Naive thymus-derived CD4-positive, alpha-beta T cell (primary cell): Measurements from ENCODE around the gene IFNLR1. TPM values are rescaled to one million over a fixed set of nuclear protein-coding genes. Genes with fewer than 3 reads are reported as not detected.
A peak's percentile ranks its signal among the peaks of the same experiment; 100 is the strongest.

Experiments
- ATAC-seq: fragments of 150-1000 bp; cut with Tn5 transposase; 2 replicates; pipeline ENCODE4 v1.10.0; 2021; ENCODE audit warnings: mild to moderate bottlenecking, moderate library complexity
- CTCF ChIA-PET: fragments of 350-600 bp; sonication (Branson Sonifier 250); formaldehyde crosslinking; loops from one replicate; lab custom pipeline; 2021; ENCODE audit warnings: antibody characterized with exemption; lab: Charles Lee
- POLR2A ChIA-PET: fragments of 350-600 bp; sonication (Branson Sonifier 250); formaldehyde crosslinking; loops from one replicate; lab custom pipeline; 2021; ENCODE audit warnings: antibody characterized with exemption, inconsistent platforms; lab: Charles Lee
- DNase-seq, 9 donors: peaks; one replicate each; pipeline versions ENCODE4 v3.0.0 to v3.0.0-alpha.2; 2020 to 2022; ENCODE audit warnings: mixed read lengths in 1 of 9
- H3K27ac ChIP-seq: one replicate; pipeline ENCODE4 v1.7.0; 2013; ENCODE audit warnings: mild to moderate bottlenecking, low read depth, low read length, moderate library complexity
- H3K27me3 ChIP-seq, 2 donors: one replicate each; pipeline ENCODE4 v1.7.0; 2013; ENCODE audit warnings: low read length in 2 of 2, mild to moderate bottlenecking in 2 of 2, moderate library complexity in 2 of 2; ENCODE audit not compliant: control insufficient read depth in 2 of 2, insufficient read depth in 2 of 2
- H3K36me3 ChIP-seq, 3 experiments: 1 replicate in 2 of 3; 2 replicates in 1 of 3; pipeline ENCODE4 v1.7.0; 2013; ENCODE audit warnings: low read length in 3 of 3, mild to moderate bottlenecking in 3 of 3, moderate library complexity in 1 of 3; ENCODE audit not compliant: insufficient read depth in 3 of 3, control insufficient read depth in 2 of 3
- H3K4me1 ChIP-seq, 2 donors: one replicate each; pipeline ENCODE4 v1.7.0; 2013; ENCODE audit warnings: low read length in 2 of 2, mild to moderate bottlenecking in 2 of 2, moderate library complexity in 1 of 2; ENCODE audit not compliant: control insufficient read depth in 2 of 2, insufficient read depth in 2 of 2
- H3K4me3 ChIP-seq: 2 replicates; pipeline ENCODE4 v1.7.0; 2013; ENCODE audit warnings: mild to moderate bottlenecking, low read length
- H3K9me3 ChIP-seq, 3 experiments: 1 replicate in 2 of 3; 2 replicates in 1 of 3; pipeline ENCODE4 v1.7.0; 2013; ENCODE audit warnings: low read length in 3 of 3; ENCODE audit not compliant: control insufficient read depth in 2 of 3
- H3K27ac Mint-ChIP-seq, 9 donors: one replicate each; pipeline ENCODE4 v1.8.0; 2020 to 2022; ENCODE audit warnings: mixed read lengths in 9 of 9, mild to moderate bottlenecking in 8 of 9, moderate library complexity in 5 of 9, inconsistent platforms in 2 of 9
- H3K27me3 Mint-ChIP-seq, 5 donors: one replicate each; pipeline ENCODE4 v1.8.0; 2021 to 2022; ENCODE audit warnings: mixed read lengths in 5 of 5, mild to moderate bottlenecking in 1 of 5
- H3K36me3 Mint-ChIP-seq, 5 donors: one replicate each; pipeline ENCODE4 v1.8.0; 2020 to 2022; ENCODE audit warnings: mixed read lengths in 5 of 5, mild to moderate bottlenecking in 3 of 5, inconsistent platforms in 1 of 5
- H3K4me1 Mint-ChIP-seq, 7 donors: one replicate each; pipeline ENCODE4 v1.8.0; 2020 to 2022; ENCODE audit warnings: mixed read lengths in 7 of 7, mild to moderate bottlenecking in 3 of 7, inconsistent platforms in 1 of 7
- H3K4me3 Mint-ChIP-seq, 10 donors: one replicate each; pipeline ENCODE4 v1.8.0; 2020 to 2022; ENCODE audit warnings: mild to moderate bottlenecking in 10 of 10, mixed read lengths in 10 of 10, moderate library complexity in 6 of 10, inconsistent platforms in 2 of 10
- H3K9me3 Mint-ChIP-seq, 11 donors: one replicate each; pipeline ENCODE4 v1.8.0; 2020 to 2022; ENCODE audit warnings: mixed read lengths in 11 of 11, mild to moderate bottlenecking in 4 of 11, inconsistent platforms in 1 of 11, moderate library complexity in 1 of 11
- intact Hi-C, 2 donors: fragments of 100-400 bp; cut with micrococcal nuclease; formaldehyde crosslinking; loops; one replicate each; pipeline ENCODE4 v1.15.1; 2023
- polyA plus RNA-seq, 2 donors: library from polyadenylated mRNA; unstranded; fragments of 300-500 nt; fragmentation: Illumina TruSeq; gene quantifications; one replicate each; pipeline ENCODE4 v1.2.3, GENCODE V29; 2021
- total RNA-seq, 6 experiments: library from RNA in 5 of 6; stranded (reverse) in 5 of 6; gene quantifications; 1 replicate in 5 of 6; 2 replicates in 1 of 6; pipeline ENCODE4 v1.2.3 and lab custom pipeline; 2021 to 2026

The IFNLR1 gene
- total and polyA plus RNA-seq, 7 experiments from 2014 or later = 0.08 to 3.9 (median 1.5) TPM

DNA sequence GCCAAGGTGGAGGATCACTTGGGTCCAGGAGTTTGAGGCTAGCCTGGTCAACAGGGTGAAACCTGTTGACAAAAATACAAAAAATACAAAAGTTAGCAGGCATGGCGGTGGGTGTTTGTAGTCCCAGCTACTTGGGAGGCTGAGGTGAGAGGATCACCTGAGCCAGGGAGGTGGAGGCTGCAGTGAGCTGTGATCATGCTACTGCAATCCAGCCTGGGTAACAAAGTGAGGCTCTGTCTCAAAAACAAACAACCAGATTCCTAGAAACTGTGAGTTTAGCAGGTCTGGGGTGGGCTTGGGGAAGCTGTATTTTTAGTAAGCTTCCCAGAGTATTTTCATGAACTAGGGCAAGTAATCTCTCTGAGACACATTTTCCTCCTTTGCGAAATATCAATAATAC, 70.0 kb downstream of the IFNLR1 start:
- peaks cover 0 to 11% (median 5%) of the 10 kb centered on the region in 7 donors for H3K4me1 Mint-ChIP-seq
- intact Hi-C loops = no loop called here
- ChIA-PET CTCF (no interaction called here), POLR2A (no interaction called here)
- no peaks in the 10 kb centered on the region for H3K4me1 ChIP-seq
- peaks cover 4 to 30% (median 18%) of the 10 kb centered on the region in 5 donors for H3K27me3 Mint-ChIP-seq
- no peaks in the 10 kb centered on the region for H3K9me3 ChIP-seq
- H3K36me3 ChIP-seq = no peaks in the 10 kb centered on the region
- no peaks in the 10 kb centered on the region for H3K36me3 Mint-ChIP-seq
- H3K27ac ChIP-seq = no peak overlapping the region
- no peak overlapping the region for H3K27ac Mint-ChIP-seq
- no peak overlapping the region for H3K4me3 Mint-ChIP-seq
- ATAC-seq = no peak
- H3K9me3 Mint-ChIP-seq = no peaks in the 10 kb centered on the region
- no peaks in the 10 kb centered on the region for H3K27me3 ChIP-seq
- H3K4me3 ChIP-seq = no peak overlapping the region
- no peak for DNase-seq

DNA sequence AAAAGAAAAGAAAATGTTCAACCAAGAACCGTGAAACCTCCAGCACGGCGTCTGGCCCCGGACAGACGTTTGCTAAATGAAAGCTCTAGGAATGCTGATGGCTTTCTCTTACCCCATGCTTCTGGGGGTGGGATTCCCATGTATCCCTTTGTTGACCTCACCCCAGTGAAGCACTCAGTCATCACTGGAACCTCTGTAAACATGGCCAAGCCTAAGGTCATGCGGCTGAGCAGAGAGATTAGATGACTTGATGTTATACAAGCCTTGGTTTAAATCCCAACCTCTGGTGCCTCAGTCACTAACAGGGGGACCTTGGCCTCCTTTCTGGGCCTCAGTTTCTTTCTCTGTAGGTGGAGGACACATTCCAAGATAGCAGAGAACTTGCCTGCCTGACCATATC, 72.3 kb downstream of the IFNLR1 start:
- no peak overlapping the region for H3K4me3 Mint-ChIP-seq
- ATAC-seq = no peak
- no peaks in the 10 kb centered on the region for H3K9me3 Mint-ChIP-seq
- Histone ChIP-seq H3K36me3 (no peaks in the 10 kb centered on the region), H3K4me1 (no peaks in the 10 kb centered on the region), H3K27ac (no peak overlapping the region), H3K27me3 (no peaks in the 10 kb centered on the region), H3K9me3 (no peaks in the 10 kb centered on the region), H3K4me3 (no peak overlapping the region)
- ChIA-PET CTCF (interaction anchor here (0.7 kb wide), 1 partner anchor 14 kb away, joined by 3 read pairs; no protein-coding TSS in a partner anchor), POLR2A (no interaction called here)
- H3K27ac Mint-ChIP-seq = no peak overlapping the region
- H3K4me1 Mint-ChIP-seq = peaks cover 0 to 11% (median 5%) of the 10 kb centered on the region in 7 donors
- intact Hi-C loops = no loop called here
- H3K36me3 Mint-ChIP-seq = no peaks in the 10 kb centered on the region
- no peak for DNase-seq
- H3K27me3 Mint-ChIP-seq = peaks cover 4 to 35% (median 17%) of the 10 kb centered on the region in 5 donors

DNA sequence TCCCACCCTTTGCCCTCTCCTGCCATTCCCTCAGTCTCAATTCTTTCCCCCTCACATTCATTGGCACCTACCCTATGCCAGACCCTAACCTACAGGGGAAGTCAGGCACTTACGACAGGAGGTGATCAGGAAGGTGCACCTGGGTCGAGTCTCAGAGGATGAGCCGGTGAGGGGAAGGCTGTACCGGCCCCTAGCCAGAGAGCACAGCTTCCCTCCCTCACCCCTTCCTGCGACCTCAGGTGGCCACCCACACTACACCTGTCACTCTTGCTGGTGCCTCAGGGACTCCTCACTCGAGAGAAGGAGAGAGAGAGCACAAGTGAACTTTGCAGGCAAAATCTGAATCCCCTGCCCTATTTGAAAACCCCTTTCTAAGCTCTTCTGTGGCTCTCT, 73.5 kb downstream of the IFNLR1 start:
- CTCF ChIA-PET = interaction anchor here (0.7 kb wide), 1 partner anchor 65 kb away, joined by 3 read pairs; no protein-coding TSS in a partner anchor

DNA sequence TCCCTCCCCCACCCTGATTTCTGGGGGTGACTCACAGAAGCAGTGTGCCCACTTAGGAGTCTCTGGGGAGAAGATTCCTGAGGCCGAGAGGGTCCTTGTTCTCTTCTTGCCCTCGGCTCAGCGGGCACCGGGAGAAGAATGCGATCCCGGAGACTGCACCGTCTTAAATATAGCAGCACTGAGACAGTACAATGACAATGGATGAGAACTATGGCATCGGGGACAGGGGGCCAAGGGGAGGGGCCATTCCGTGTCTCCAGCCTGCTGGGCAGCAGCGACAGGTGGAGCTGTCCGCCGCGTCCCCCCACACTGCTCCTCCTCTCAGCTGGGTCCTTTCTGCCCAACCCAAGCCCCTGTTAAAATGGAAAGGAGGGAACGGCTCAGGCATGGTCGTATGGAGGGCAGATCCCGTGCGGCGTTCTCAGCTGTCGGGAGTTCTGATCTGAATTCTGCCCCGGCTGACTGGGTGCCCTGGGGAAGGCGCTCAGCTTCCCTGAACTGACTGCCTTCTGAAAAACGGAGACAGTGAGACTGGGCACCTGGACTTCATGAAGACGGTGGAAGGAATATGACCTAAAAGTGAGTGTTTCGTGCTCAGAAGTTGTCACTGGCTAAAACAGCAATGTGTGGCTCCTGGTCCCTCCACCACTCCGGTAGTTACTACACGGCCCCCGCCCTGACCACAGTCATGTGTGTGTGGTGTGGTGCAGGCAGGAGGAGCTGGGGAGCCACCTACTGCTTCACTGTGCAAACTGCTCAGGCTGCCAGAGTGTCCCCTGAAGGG, 74.9 kb downstream of the IFNLR1 start, which contains the start of gene MYOM3:
MYOM3 (minus strand) TSS at position 140 of the 784 bp plus-strand sequence. CDS start 3,499 bp downstream, outside the sequence.
- no peaks in the 10 kb centered on the region for H3K4me1 ChIP-seq
- no peaks in the 10 kb centered on the region for H3K9me3 Mint-ChIP-seq
- H3K36me3 ChIP-seq = no peaks in the 10 kb centered on the region
- H3K4me3 ChIP-seq = no peak within 1 kb of the TSS
- peak in 8 of 9 donors; percentile 28 to 58 (median 36) for DNase-seq
- H3K27ac ChIP-seq = no peak within 1 kb of the TSS
- H3K27me3 ChIP-seq = no peaks in the 10 kb centered on the region
- no peaks in the 10 kb centered on the region for H3K9me3 ChIP-seq
- no peaks in the 10 kb centered on the region for H3K36me3 Mint-ChIP-seq
- peaks cover 0 to 11% (median 5%) of the 10 kb centered on the region in 7 donors for H3K4me1 Mint-ChIP-seq
- H3K4me3 Mint-ChIP-seq = peak within 1 kb of the TSS in 6 of 10 donors; percentile 5 to 59 (median 42)
- intact Hi-C loops = loop anchor here (1.0 kb wide), 2 partner anchors 41 to 42 kb away; no protein-coding TSS in a partner anchor
- H3K27me3 Mint-ChIP-seq = peaks cover 4 to 26% (median 12%) of the 10 kb centered on the region in 5 donors
- POLR2A ChIA-PET = no interaction called here
- no peak within 1 kb of the TSS for H3K27ac Mint-ChIP-seq
- CTCF ChIA-PET = no interaction called here
- ATAC-seq = peak; percentile 89

More for the DNA sequence above, 73.5 kb downstream of the IFNLR1 start:
- Histone ChIP-seq H3K9me3 (no peaks in the 10 kb centered on the region), H3K27ac (no peak overlapping the region), H3K36me3 (no peaks in the 10 kb centered on the region), H3K4me3 (no peak overlapping the region), H3K27me3 (no peaks in the 10 kb centered on the region), H3K4me1 (no peaks in the 10 kb centered on the region)
- intact Hi-C loops = no loop called here
- H3K9me3 Mint-ChIP-seq = no peaks in the 10 kb centered on the region
- DNase-seq (no peak), ATAC-seq (no peak)
- POLR2A ChIA-PET = no interaction called here
- H3K27me3 Mint-ChIP-seq = peaks cover 4 to 33% (median 17%) of the 10 kb centered on the region in 5 donors
- no peak overlapping the region for H3K27ac Mint-ChIP-seq
- H3K4me3 Mint-ChIP-seq = no peak overlapping the region
- H3K36me3 Mint-ChIP-seq = no peaks in the 10 kb centered on the region
- H3K4me1 Mint-ChIP-seq = peaks cover 0 to 11% (median 5%) of the 10 kb centered on the region in 7 donors

DNA sequence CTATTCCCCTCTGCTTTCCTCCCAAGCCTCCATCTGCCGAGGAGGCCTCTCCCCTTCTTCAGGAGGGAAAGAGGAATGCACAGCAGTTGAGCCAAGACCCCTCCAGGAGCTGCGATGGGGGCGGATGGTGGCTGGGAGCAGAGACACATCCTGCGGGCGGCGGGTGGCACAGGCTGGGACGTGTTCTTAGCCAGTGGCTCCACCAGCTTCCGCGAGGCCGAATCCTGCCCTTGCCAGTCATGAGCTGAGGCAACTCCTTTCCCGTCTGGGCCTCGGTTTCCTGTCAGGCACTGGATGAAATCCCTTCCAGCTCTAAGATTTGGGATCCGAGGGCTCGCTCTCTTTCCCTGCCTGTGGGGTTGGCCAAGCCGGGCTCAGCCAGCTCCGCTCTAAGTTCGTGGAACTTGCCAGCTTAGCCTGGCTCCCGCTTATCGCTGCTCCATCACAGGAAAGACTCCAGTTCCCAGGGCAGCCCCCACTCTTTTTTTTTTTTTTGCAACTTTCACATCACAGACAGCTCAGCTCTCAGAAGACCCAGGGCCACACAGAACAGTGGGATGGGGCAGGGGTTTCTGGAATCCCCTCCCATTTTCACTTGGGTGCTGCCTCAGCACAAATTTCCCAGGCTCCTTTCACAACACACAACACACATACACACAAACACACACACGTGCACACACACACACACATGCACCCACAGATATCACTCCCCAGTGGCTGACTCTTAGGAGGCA, 75.7 kb downstream of the IFNLR1 start:
- H3K27ac Mint-ChIP-seq = no peak overlapping the region
- CTCF ChIA-PET = interaction anchor here (0.7 kb wide), 1 partner anchor 45 kb away, joined by 3 read pairs; no protein-coding TSS in a partner anchor

DNA sequence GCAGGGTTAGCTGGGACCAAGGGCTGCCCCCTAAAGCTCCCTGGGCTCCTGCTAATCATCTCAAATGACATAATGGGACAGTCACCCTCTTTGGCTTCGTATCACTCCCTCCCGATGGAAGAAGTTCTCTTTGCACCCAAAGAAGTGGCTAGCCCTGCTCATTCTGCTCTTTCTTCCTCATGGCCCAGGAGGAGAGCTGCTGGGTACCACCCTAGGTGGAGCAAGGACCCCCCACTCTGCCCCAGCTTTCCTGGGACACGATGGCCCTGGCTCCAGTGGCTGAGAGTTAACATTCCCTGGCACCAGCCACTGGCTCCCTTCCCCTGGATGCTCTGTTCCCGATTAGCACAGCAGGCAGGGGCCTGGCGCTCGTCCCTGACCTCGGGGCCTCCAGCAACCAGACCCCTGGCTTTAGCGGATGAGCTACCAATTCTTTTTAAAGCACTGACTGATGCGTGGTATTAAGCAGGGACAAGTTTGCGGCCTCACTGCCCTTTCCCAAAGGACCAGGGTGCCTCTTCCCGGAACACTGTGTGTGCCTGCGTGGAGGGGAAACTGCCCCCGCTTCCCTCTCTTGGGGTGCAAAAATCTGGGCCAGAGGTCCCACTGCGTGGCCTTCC, 76.3 kb downstream of the IFNLR1 start:
- Histone ChIP-seq H3K4me3 (no peak overlapping the region), H3K9me3 (no peaks in the 10 kb centered on the region), H3K27me3 (no peaks in the 10 kb centered on the region), H3K4me1 (no peaks in the 10 kb centered on the region), H3K36me3 (no peaks in the 10 kb centered on the region), H3K27ac (no peak overlapping the region)
- Mint-ChIP-seq H3K27ac (no peak overlapping the region), H3K4me3 (no peak overlapping the region), H3K4me1 (peaks cover 0 to 11% (median 5%) of the 10 kb centered on the region in 7 donors), H3K9me3 (no peaks in the 10 kb centered on the region), H3K27me3 (peaks cover 0 to 17% (median 4%) of the 10 kb centered on the region in 5 donors), H3K36me3 (no peaks in the 10 kb centered on the region)
- CTCF ChIA-PET = no interaction called here
- ATAC-seq (no peak), DNase-seq (no peak)
- intact Hi-C loops = no loop called here
- POLR2A ChIA-PET = no interaction called here

More for the DNA sequence above, 75.7 kb downstream of the IFNLR1 start:
- peaks cover 0 to 11% (median 5%) of the 10 kb centered on the region in 7 donors for H3K4me1 Mint-ChIP-seq
- Histone ChIP-seq H3K36me3 (no peaks in the 10 kb centered on the region), H3K4me1 (no peaks in the 10 kb centered on the region), H3K27ac (no peak overlapping the region), H3K27me3 (no peaks in the 10 kb centered on the region), H3K9me3 (no peaks in the 10 kb centered on the region), H3K4me3 (no peak overlapping the region)
- DNase-seq (no peak), ATAC-seq (no peak)
- no peaks in the 10 kb centered on the region for H3K36me3 Mint-ChIP-seq
- intact Hi-C loops = no loop called here
- H3K4me3 Mint-ChIP-seq = peak overlapping the region in 1 of 10 donors; percentile 42
- POLR2A ChIA-PET = no interaction called here
- peaks cover 4 to 22% (median 10%) of the 10 kb centered on the region in 5 donors for H3K27me3 Mint-ChIP-seq
- no peaks in the 10 kb centered on the region for H3K9me3 Mint-ChIP-seq
